Uterus (tissue), 4 donors: ENCODE data around the gene DNMT1. TPM values are rescaled to one million over a fixed set of nuclear protein-coding genes. Genes with fewer than 3 reads are reported as not detected.

Experiments
- DNase-seq, 2 donors: peaks; one replicate each; pipeline ENCODE4 v3.0.0-alpha.2; 2019 to 2020
- H3K27ac ChIP-seq, 2 donors: fragments of 200-600 bp; sonication (generic); 1 replicate in 1 of 2; 2 replicates in 1 of 2; pipeline ENCODE4 v1.5.1; 2016 to 2018
- H3K27me3 ChIP-seq, 2 donors: fragments of 200-600 bp; sonication (generic); one replicate each; pipeline ENCODE4 v1.5.1; 2018 to 2019; ENCODE audit warnings: control low read depth in 1 of 2
- H3K36me3 ChIP-seq, 2 donors: fragments of 200-600 bp; sonication (generic); one replicate each; pipeline ENCODE4 v1.5.1; 2019; ENCODE audit warnings: control low read depth in 1 of 2
- H3K4me1 ChIP-seq, 2 donors: fragments of 200-600 bp; sonication (generic); one replicate each; pipeline ENCODE4 v1.5.1; 2018 to 2019; ENCODE audit warnings: control low read depth in 1 of 2
- H3K4me3 ChIP-seq, 2 donors: fragments of 200-600 bp; sonication (generic); 1 replicate in 1 of 2; 2 replicates in 1 of 2; pipeline ENCODE4 v1.5.1; 2018 to 2019; ENCODE audit warnings: mild to moderate bottlenecking in 1 of 2
- H3K9me3 ChIP-seq, 2 donors: fragments of 200-600 bp; sonication (generic); one replicate each; pipeline ENCODE4 v1.5.1; 2019; ENCODE audit warnings: control low read depth in 1 of 2
- CTCF ChIP-seq, 4 experiments: fragments of 200-600 bp in 2 of 4; fragments of 450-650 bp in 2 of 4; sonication (generic) in 2 of 4; IDR thresholded peaks; one replicate each; pipeline ENCODE4 v1.5.1; 2016 to 2019; ENCODE audit warnings: antibody characterized with exemption in 4 of 4, mild to moderate bottlenecking in 2 of 4, moderate library complexity in 1 of 4
- POLR2A ChIP-seq, 2 donors: fragments of 450-650 bp; IDR thresholded peaks; one replicate each; pipeline ENCODE4 v1.6.1; 2016; ENCODE audit warnings: antibody characterized with exemption in 2 of 2, mild to moderate bottlenecking in 1 of 2, moderate library complexity in 1 of 2
- intact Hi-C: fragments of 100-400 bp; cut with DNase I; formaldehyde crosslinking; loops from one replicate; pipeline ENCODE4 v1.15.1; 2023; ENCODE audit warnings: low total_unique reads
- total RNA-seq, 4 donors: library from RNA; depleted of rRNA in 3 of 4; stranded (reverse); fragments of >200 nt in 3 of 4; gene quantifications; one replicate each; pipeline versions ENCODE4 v1.1.0 to v1.2.4, GENCODE V29; 2014 to 2023
- donor health status: DM: yes; HTN: yes; CAD: no.

The DNMT1 gene
- total RNA-seq, 4 donors from 2014 or later = 37.6 to 134 (median 67.9) TPM

GRCh38 chr19:10093295-10094186 is 101.2 kb downstream of the DNMT1 start:
- H3K9me3 ChIP-seq = no peaks in the 10 kb centered on the region
- no peak overlapping the region for H3K27ac ChIP-seq
- intact Hi-C loops = no loop called here
- H3K36me3 ChIP-seq = no peaks in the 10 kb centered on the region
- TF ChIP-seq POLR2A (IDR thresholded peaks at IDR 0.05) (no peak), CTCF (IDR thresholded peaks at IDR 0.05) (no peak)
- no peak overlapping the region for H3K4me3 ChIP-seq
- H3K27me3 ChIP-seq = no peaks in the 10 kb centered on the region
- no peak for DNase-seq
- no peaks in the 10 kb centered on the region for H3K4me1 ChIP-seq

- no peak for TF ChIP-seq CTCF (IDR thresholded peaks at IDR 0.05)
- H3K27ac ChIP-seq = no peak overlapping the region
- H3K9me3 ChIP-seq = no peaks in the 10 kb centered on the region
- no peak for DNase-seq
- intact Hi-C loops = no loop called here
- no peaks in the 10 kb centered on the region for H3K36me3 ChIP-seq
- H3K4me3 ChIP-seq = no peak overlapping the region
- H3K27me3 ChIP-seq = no peaks in the 10 kb centered on the region
- H3K4me1 ChIP-seq = no peaks in the 10 kb centered on the region
These were observed 102.0 kb downstream of the DNMT1 start for GRCh38 chr19:10092648-10093294.

GRCh38 chr19:10091895-10092641 is 102.7 kb downstream of the DNMT1 start:
- no peaks in the 10 kb centered on the region for H3K36me3 ChIP-seq
- TF ChIP-seq POLR2A (IDR thresholded peaks at IDR 0.05) (no peak), CTCF (IDR thresholded peaks at IDR 0.05) (no peak)

GRCh38 chr19:10091370-10091687 is 103.4 kb downstream of the DNMT1 start:
- Histone ChIP-seq H3K36me3 (no peaks in the 10 kb centered on the region), H3K4me3 (no peak overlapping the region), H3K9me3 (no peaks in the 10 kb centered on the region), H3K27ac (no peak overlapping the region), H3K27me3 (no peaks in the 10 kb centered on the region), H3K4me1 (no peaks in the 10 kb centered on the region)
- DNase-seq = no peak
- TF ChIP-seq CTCF (IDR thresholded peaks at IDR 0.05) (no peak), POLR2A (IDR thresholded peaks at IDR 0.05) (no peak)
- intact Hi-C loops = no loop called here

More at GRCh38 chr19:10091895-10092641, 102.7 kb downstream of the DNMT1 start:
- Histone ChIP-seq H3K27me3 (no peaks in the 10 kb centered on the region), H3K9me3 (no peaks in the 10 kb centered on the region), H3K4me1 (no peaks in the 10 kb centered on the region), H3K4me3 (no peak overlapping the region), H3K27ac (no peak overlapping the region)
- intact Hi-C loops = no loop called here
- no peak for DNase-seq
